Natural killer cell (primary cell): Measurements from ENCODE around the gene TGFBR1. TPM values are rescaled to one million over a fixed set of nuclear protein-coding genes. Genes with fewer than 3 reads are reported as not detected.
A peak's percentile ranks its signal among the peaks of the same experiment; 100 is the strongest.

Source experiments
- ATAC-seq, 3 donors: fragments of 150-1000 bp in 2 of 3; fragments of 200-7000 bp in 1 of 3; cut with Tn5 transposase; 1 replicate in 1 of 3; 2 replicates in 2 of 3; pipeline ENCODE4 v1.10.0; 2021; ENCODE audit warnings: mild to moderate bottlenecking in 2 of 3, moderate library complexity in 2 of 3
- DNase-seq, 2 donors: peaks; one replicate each; pipeline versions ENCODE4 v3.0.0 to v3.0.0-alpha.2; 2013 to 2021; ENCODE audit warnings: mixed read lengths in 1 of 2
- H3K27ac ChIP-seq: one replicate; pipeline ENCODE4 v1.5.1; 2013; ENCODE audit warnings: mild to moderate bottlenecking, low read length
- H3K27me3 ChIP-seq: one replicate; pipeline ENCODE4 v1.6.1; 2013; ENCODE audit warnings: low read length; ENCODE audit not compliant: control insufficient read depth, insufficient read depth
- H3K36me3 ChIP-seq: one replicate; pipeline ENCODE4 v1.6.1; 2013; ENCODE audit warnings: low read length; ENCODE audit not compliant: control insufficient read depth, insufficient read depth
- H3K4me1 ChIP-seq: one replicate; pipeline ENCODE4 v1.6.1; 2013; ENCODE audit warnings: low read length; ENCODE audit not compliant: control insufficient read depth, insufficient read depth
- H3K4me3 ChIP-seq: one replicate; pipeline ENCODE4 v1.5.1; 2013; ENCODE audit warnings: low read length
- H3K9me3 ChIP-seq: one replicate; pipeline ENCODE4 v1.6.1; 2013; ENCODE audit warnings: low read length; ENCODE audit not compliant: control insufficient read depth, insufficient read depth
- H3K27ac Mint-ChIP-seq, 2 donors: one replicate each; pipeline ENCODE4 v1.8.0; 2022; ENCODE audit warnings: mild to moderate bottlenecking in 2 of 2, mixed read lengths in 2 of 2, moderate library complexity in 1 of 2
- H3K27me3 Mint-ChIP-seq, 2 donors: one replicate each; pipeline ENCODE4 v1.8.0; 2022; ENCODE audit warnings: low read depth in 2 of 2, mixed read lengths in 2 of 2
- H3K36me3 Mint-ChIP-seq: one replicate; pipeline ENCODE4 v1.8.0; 2022; ENCODE audit warnings: mixed read lengths
- H3K4me1 Mint-ChIP-seq, 2 donors: one replicate each; pipeline ENCODE4 v1.8.0; 2022; ENCODE audit warnings: mixed read lengths in 2 of 2
- H3K4me3 Mint-ChIP-seq: one replicate; pipeline ENCODE4 v1.8.0; 2022; ENCODE audit warnings: mild to moderate bottlenecking, moderate library complexity, mixed read lengths
- H3K9me3 Mint-ChIP-seq, 2 donors: one replicate each; pipeline ENCODE4 v1.8.0; 2022; ENCODE audit warnings: mixed read lengths in 2 of 2
- WGBS: methylation state at CpG from one replicate; pipeline ENCODE4 v1.1.7; 2013; ENCODE audit warnings: missing lambda C conversion rate; ENCODE audit not compliant: insufficient coverage; 5-methylcytosine and 5-hydroxymethylcytosine counted together
- intact Hi-C: fragments of 100-400 bp; cut with micrococcal nuclease; formaldehyde crosslinking; loops from one replicate; pipeline ENCODE4 v1.14.2; 2022
- total RNA-seq, 4 donors: library from RNA; stranded (reverse); fragments of 120-200 nt in 1 of 4; gene quantifications; one replicate each; pipeline versions ENCODE4 v1.2.3 to v1.2.4, GENCODE V29; 2013 to 2022
- TF ChIP-seq, protein P1 (sequence below): fragments of 200-600 bp; IDR thresholded peaks from one replicate; pipeline ENCODE4 v1.8.0; 2022; ENCODE audit warnings: antibody characterized with exemption

TGFBR1 gene
- total RNA-seq, 3 donors from 2014 or later (not counting 1 experiment from before 2014, with no cell fraction given): 78.0 to 120 (median 113) TPM

DNA sequence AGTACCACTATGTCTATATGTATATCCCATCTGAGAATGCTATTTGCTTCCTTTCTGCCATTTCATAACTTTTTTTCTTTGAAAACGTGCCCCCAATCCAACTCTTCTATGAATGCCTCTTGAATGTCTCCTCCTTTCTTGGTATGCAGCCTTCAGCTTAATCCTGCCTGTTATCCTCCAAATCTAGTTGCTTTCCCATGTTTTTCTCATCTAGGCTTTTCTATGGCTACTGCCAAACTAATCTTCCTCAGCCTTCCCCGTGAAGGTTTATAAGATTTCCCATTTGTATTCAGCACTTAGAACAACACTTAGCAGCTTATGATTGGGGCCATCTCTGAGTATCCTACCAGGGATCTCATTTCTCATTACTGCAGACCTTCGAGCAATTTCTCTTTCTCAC lies 2.5 kb downstream of the TGFBR1 start:
- ATAC-seq: no peak
- Histone ChIP-seq H3K4me3 (peak overlapping the region; percentile 26), H3K27ac (peak overlapping the region; percentile 54)

DNA sequence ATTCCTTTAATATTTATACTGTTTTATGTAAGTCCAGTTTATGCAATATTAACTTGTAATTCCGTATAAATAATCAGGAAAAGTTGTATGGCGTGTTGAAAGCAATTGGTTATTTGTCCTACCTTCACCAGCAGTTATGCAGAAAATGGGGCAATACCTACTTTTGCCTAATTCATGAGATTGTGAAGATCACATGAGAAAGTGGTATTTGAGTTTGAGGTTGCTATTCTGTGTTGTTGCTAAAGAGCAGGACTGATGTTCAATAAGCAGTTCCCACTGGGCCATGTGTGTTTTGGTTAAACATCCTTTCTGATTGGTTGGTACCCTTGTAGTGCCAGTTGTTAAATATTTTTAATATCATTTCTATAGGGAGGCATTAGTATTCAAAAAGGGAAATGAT lies 3.2 kb downstream of the TGFBR1 start:
- Mint-ChIP-seq H3K9me3 (no peaks in the 10 kb centered on the region), H3K27ac (peak overlapping the region; percentile 76 to 81), H3K36me3 (no peaks in the 10 kb centered on the region), H3K4me1 (peaks cover 84 to 85% of the 10 kb centered on the region in 2 donors), H3K27me3 (no peaks in the 10 kb centered on the region), H3K4me3 (peak overlapping the region; percentile 89)
- Histone ChIP-seq H3K9me3 (no peaks in the 10 kb centered on the region), H3K36me3 (peaks cover 8% of the 10 kb centered on the region), H3K27ac (peak overlapping the region; percentile 54), H3K4me1 (peaks cover 40% of the 10 kb centered on the region), H3K27me3 (no peaks in the 10 kb centered on the region), H3K4me3 (no peak overlapping the region)
- ATAC-seq (no peak), DNase-seq (no peak)
- TF ChIP-seq, protein P1, sequence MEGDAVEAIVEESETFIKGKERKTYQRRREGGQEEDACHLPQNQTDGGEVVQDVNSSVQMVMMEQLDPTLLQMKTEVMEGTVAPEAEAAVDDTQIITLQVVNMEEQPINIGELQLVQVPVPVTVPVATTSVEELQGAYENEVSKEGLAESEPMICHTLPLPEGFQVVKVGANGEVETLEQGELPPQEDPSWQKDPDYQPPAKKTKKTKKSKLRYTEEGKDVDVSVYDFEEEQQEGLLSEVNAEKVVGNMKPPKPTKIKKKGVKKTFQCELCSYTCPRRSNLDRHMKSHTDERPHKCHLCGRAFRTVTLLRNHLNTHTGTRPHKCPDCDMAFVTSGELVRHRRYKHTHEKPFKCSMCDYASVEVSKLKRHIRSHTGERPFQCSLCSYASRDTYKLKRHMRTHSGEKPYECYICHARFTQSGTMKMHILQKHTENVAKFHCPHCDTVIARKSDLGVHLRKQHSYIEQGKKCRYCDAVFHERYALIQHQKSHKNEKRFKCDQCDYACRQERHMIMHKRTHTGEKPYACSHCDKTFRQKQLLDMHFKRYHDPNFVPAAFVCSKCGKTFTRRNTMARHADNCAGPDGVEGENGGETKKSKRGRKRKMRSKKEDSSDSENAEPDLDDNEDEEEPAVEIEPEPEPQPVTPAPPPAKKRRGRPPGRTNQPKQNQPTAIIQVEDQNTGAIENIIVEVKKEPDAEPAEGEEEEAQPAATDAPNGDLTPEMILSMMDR: no peak
- intact Hi-C loops: no loop called here
- 59% methylated on average over 2 of the region's 2 CpGs for WGBS

More for the DNA sequence above, 2.5 kb downstream of the TGFBR1 start:
- peak overlapping the region; percentile 89 for H3K4me3 Mint-ChIP-seq
- intact Hi-C loops: loop anchor here (2.0 kb wide), 1 partner anchor 13 kb away; no protein-coding TSS in a partner anchor
- H3K27ac Mint-ChIP-seq: peak overlapping the region; percentile 76 to 81
- Histone ChIP-seq H3K9me3 (no peaks in the 10 kb centered on the region), H3K36me3 (peaks cover 8% of the 10 kb centered on the region), H3K4me1 (peaks cover 37% of the 10 kb centered on the region), H3K27me3 (no peaks in the 10 kb centered on the region)
- 12% methylated on average over 3 of the region's 3 CpGs for WGBS
- peaks cover 81 to 82% of the 10 kb centered on the region in 2 donors for H3K4me1 Mint-ChIP-seq
- no peaks in the 10 kb centered on the region for H3K9me3 Mint-ChIP-seq
- no peaks in the 10 kb centered on the region for H3K36me3 Mint-ChIP-seq
- no peaks in the 10 kb centered on the region for H3K27me3 Mint-ChIP-seq
- TF ChIP-seq, protein P1: no peak
- DNase-seq: no peak

- peaks cover 82 to 85% of the 10 kb centered on the region in 2 donors for H3K4me1 Mint-ChIP-seq
- H3K27me3 Mint-ChIP-seq: no peaks in the 10 kb centered on the region
- DNase-seq (peak in 1 of 2 donors; percentile 39), ATAC-seq (no peak)
- H3K9me3 ChIP-seq: no peaks in the 10 kb centered on the region
- peak overlapping the region; percentile 54 for H3K27ac ChIP-seq
- TF ChIP-seq, protein P1: no peak
- no peaks in the 10 kb centered on the region for H3K27me3 ChIP-seq
- no peak overlapping the region for H3K4me3 ChIP-seq
- peak overlapping the region; percentile 76 to 81 for H3K27ac Mint-ChIP-seq
- no peaks in the 10 kb centered on the region for H3K36me3 Mint-ChIP-seq
- no peaks in the 10 kb centered on the region for H3K9me3 Mint-ChIP-seq
- peaks cover 8% of the 10 kb centered on the region for H3K36me3 ChIP-seq
- peaks cover 29% of the 10 kb centered on the region for H3K4me1 ChIP-seq
- WGBS: 2% methylated on average over 3 of the region's 3 CpGs
- H3K4me3 Mint-ChIP-seq: peak overlapping the region; percentile 89
- intact Hi-C loops: no loop called here
Observed at GRCh38 chr9:99109522-99109921, 4.6 kb downstream of the TGFBR1 start.
